ENCODE results near the gene RNF144B.

Gene RNF144B

GRCh38 chr6:18491308-18492045 lies 104.3 kb downstream of the RNF144B start:
- no peak for DNase-seq

GRCh38 chr6:18492972-18493371 lies 105.8 kb downstream of the RNF144B start:
- DNase-seq: no peak

GRCh38 chr6:18493382-18493891 lies 106.3 kb downstream of the RNF144B start:
- DNase-seq: no peak

GRCh38 chr6:18493925-18494324 lies 106.8 kb downstream of the RNF144B start:
- no peak for DNase-seq

GRCh38 chr6:18495236-18495635 lies 108.1 kb downstream of the RNF144B start:
- no peak for DNase-seq

- DNase-seq: no peak
Measured at GRCh38 chr6:18496462-18496861, 109.3 kb downstream of the RNF144B start.

- no peak for DNase-seq
Measured at GRCh38 chr6:18497006-18497405, 109.9 kb downstream of the RNF144B start.

DNA sequence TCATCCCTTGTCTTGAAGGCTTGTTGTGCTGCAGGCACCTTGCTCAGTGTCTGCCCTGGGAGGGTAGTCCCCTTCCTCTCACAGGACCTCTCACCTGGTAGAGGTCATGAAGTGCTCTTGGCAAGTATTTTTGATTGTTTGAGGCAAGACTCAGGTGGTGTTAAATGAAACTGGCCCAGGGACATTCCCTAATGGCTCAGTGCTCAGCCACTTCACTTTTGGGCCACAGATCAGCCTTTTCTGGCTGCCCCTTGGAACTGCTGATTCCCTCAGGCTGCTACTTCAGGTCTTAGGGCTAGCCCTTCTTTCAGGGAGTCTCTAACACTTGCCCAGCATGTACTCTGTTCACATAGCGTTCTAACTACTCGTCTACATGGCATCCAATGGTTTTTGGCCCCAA lies 111.3 kb downstream of the RNF144B start:
- no peak for DNase-seq

DNA sequence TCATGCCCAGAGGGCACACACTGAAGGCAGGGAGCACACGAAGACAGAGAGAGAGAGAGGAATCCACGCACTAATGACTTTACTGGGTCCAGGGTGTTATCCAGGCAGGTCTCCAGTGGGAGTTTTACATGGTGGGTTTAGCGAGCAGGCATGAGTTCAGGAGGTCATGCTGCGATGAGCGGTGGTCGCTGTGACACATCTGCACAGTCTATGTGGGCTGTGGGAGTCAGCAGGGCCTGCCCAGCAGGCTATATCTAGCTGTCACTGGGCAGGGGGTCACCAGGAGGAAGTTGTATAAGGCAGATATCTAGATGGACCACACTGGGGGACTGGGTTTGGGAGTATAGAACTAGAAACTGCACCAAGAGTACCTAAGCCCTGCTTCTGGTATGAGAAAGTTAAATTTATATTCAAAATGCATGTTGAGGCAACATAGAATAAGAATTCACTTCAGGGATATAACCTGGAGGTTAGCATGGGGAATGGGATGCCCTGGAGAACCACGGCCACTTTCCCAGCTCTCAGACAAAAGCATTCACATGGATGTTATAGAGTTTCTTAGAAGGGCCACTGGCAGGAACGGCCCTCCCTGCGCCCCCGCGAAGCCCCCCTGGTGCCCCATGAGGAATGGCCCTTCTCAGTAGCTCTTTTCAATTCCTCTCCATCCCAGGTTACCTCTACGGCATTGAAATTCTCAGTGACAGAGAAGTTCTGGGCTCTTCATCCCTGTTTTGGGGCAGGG lies 113.9 kb downstream of the RNF144B start:
- no peak for DNase-seq

DNA sequence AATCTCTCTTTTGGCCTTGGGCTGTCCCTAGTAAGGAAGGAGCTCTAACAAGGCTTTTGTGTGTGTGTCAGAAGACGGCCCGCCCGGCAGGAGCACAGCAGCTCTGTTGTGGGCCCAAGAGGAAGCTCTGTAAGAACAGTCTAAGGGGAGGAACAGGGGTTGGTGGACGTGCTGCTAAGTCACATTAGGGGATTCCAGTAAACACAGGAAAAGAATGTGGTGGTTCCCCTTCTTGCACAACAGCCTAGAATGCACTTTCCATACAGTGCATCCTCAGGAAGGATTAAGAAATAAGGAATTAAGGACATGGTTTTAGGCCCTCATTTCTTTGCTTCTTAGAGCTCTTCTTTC lies 114.5 kb downstream of the RNF144B start:
- no peak for DNase-seq

GRCh38 chr6:18503206-18503592 lies 116.0 kb downstream of the RNF144B start:
- DNase-seq: no peak

DNA sequence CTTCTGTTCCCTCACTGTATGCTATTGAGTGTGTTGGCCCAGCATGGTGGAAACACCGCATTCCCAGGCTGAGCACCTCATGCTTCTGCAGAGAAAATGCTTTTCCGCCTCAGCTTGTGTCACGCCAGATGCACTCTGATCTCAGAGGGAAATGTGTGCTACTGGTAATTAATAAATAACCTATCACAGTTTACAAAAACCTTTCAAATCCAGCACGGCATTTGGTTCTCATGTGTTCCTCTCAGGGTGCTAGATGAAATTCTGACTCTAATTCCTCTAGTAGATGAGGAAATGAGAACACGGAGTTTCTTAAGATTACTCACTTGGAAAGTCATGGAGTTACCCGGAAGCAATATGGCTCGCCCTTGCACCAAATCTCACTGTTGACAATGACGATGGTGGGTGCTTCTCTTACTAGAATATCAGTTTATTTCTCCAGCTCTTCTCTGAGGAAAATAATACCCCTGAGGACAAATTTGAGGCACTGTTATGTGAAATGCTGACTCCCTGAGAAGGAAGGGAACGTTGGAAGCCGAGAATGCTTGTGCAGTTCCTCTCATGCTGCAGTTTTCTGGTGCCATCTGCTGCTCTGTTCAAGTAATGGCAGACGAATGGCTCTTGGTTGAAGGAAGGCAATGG lies 116.6 kb downstream of the RNF144B start:
- peak; percentile 70 for DNase-seq

DNA sequence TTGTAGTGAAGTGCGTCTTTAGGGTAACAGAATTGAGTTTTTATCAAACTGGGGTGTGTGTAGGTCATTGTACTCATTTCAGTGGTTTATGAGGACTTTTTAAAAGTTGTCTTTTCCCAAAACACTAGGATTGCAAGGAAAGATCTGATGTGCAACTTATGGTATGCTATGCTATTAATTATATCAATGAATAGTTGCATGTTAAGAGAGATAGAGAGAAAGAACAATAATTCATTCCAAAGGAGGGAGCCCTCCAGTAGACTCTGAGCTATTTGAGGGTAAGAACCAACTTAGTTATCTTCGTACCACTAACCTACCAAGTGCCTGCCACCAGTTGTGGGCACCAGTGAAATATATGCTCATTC lies 117.1 kb downstream of the RNF144B start:
- no peak for DNase-seq

DNA sequence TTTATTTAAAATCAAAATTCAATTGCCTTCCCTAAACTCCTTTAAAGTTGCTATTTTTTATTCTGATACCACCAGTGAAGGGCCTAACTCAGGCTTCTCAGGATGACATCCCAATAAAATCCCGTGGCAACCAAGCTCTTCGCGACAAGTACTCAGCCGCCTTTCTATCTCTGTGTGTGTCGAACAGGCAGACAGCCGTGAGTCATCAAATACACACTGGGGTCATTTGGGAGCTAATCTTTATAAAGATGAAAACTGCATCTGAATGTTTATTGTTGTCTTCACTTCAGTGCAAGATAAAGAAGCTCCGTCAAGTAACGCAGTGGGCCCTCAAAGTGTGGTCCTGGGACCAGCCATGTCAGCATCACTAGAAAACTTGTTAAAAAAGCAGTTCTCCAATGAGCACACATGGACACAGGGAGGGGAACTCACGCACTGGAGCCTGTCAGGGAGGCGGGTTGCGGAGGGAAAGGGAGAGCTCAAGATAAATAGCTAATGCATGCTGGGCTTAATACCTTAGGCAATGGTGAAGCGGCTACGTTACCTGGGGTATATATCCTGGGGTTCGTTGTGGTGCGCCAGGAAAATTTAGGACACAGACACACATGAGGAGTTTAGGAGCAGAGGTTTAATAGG lies 119.3 kb downstream of the RNF144B start:
- DNase-seq: peak; percentile 53

DNA sequence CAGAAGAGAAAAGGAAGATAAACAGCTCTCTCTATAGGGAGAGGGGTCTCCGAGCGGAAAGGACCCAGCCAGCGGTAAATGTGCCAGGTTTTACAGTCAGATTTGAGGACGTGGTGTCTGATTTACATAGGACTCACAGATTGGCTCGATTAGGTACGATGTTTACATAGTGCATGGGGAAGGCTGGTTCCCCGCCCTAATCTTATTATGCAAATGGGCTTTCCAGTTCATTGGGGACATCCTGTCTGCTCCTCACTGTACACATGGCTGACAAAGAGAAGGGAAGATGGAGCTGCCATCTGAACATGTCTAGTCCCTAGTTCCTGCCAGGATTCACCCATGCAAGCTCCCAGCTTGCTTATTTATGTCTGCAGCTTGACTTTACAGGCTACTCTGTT lies 119.9 kb downstream of the RNF144B start:
- peak; percentile 82 for DNase-seq

- DNase-seq: no peak
Measured at GRCh38 chr6:18507561-18507960, 120.4 kb downstream of the RNF144B start.

DNA sequence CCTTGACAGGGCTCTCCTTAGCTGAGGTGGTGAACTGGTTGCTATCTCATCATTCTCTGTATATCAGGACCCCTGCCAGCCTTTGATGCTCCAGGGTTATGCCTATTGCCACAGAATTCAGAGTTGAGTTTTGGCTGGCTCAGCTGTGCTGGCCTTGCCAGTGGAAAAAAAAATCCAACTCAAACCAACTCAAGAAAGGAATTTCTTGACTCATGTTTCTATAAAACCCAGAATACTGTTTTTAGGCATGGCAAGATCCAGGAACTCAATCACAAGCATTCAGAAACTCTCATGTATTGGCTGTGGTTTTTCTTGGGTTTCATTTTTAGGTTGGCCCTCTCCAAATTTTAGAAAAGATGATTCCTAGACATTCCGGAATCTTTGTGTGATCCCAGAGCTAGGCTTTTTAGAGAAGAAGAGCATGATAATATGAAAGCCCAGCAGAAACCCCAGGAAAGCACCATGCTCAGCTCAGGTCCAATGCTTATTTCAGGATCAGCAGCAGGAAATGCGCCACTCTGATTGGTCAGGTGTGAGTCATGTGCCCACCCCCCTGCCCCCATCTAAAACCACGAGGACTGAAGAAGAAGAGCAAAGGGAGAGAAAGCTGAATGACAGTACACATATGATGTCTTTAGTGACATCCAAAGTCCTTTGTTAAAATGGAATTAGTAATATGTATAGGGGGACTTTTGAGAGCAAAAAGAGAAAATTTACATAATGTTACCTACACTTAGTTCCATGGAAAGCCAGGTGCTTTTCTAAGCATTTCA lies 122.9 kb downstream of the RNF144B start:
- no peak for DNase-seq

- DNase-seq: no peak
Measured at GRCh38 chr6:18510644-18511033, 123.5 kb downstream of the RNF144B start.

- no peak for DNase-seq
Measured at GRCh38 chr6:18511211-18511610, 124.1 kb downstream of the RNF144B start.

DNA sequence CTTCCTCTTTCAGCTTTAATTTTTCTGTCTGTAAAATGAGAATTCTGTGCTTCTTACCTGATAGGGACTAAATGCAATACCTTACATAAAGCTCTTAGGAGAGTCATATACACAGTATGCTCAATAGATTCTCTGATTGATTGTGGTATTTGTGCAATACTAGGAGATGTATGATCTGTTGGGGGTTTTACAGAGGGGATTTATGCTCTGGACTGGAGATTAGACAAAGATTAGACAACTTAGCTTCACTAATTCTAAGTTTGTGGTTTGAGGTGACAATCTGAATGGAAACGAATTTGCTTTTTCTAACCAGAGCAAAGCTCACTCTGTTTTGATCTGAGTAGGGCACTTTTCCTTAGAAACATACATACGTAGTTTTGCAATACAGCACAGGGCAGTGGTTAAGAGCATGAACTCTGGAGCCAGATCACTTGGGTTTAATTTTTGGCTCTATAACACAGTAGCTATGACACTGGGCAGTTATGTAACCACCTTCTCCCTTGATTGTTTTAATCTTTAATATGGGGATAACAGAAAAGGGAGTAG lies 126.2 kb downstream of the RNF144B start:
- no peak for DNase-seq

- no peak for DNase-seq
Measured at GRCh38 chr6:18514180-18514579, 127.0 kb downstream of the RNF144B start.

DNA sequence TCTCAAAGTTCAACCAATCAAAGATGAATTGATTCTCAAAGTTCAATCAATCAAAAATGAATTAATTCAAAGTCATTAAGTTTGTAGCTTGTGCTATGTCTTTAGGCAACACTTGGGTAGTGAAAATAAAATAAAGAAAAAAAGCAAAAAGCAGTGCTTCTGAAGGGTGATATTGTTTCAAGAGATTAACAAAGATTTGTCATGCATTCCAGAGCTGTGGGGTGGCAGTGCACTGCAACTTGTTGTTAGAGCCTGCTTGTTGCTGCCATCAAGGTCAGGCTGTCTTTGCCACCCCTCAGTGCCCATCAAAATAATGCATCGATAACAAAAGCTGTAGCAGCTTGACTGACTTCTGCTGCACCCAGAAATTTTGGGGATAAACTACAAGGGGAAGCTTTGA lies 128.6 kb downstream of the RNF144B start:
- no peak for DNase-seq

All from NCI-H510A treated with DMSO at 0.1 percent for 48 hours (cell line).